ENCODE measurements around the gene MYL12B. TPM values are rescaled to one million over a fixed set of nuclear protein-coding genes. Genes with fewer than 3 reads are reported as not detected.

Gene MYL12B
- polyA plus RNA-seq, 2 of the 4 experiments (the other 2 are of a cell fraction), result 419 to 498 TPM

DNA sequence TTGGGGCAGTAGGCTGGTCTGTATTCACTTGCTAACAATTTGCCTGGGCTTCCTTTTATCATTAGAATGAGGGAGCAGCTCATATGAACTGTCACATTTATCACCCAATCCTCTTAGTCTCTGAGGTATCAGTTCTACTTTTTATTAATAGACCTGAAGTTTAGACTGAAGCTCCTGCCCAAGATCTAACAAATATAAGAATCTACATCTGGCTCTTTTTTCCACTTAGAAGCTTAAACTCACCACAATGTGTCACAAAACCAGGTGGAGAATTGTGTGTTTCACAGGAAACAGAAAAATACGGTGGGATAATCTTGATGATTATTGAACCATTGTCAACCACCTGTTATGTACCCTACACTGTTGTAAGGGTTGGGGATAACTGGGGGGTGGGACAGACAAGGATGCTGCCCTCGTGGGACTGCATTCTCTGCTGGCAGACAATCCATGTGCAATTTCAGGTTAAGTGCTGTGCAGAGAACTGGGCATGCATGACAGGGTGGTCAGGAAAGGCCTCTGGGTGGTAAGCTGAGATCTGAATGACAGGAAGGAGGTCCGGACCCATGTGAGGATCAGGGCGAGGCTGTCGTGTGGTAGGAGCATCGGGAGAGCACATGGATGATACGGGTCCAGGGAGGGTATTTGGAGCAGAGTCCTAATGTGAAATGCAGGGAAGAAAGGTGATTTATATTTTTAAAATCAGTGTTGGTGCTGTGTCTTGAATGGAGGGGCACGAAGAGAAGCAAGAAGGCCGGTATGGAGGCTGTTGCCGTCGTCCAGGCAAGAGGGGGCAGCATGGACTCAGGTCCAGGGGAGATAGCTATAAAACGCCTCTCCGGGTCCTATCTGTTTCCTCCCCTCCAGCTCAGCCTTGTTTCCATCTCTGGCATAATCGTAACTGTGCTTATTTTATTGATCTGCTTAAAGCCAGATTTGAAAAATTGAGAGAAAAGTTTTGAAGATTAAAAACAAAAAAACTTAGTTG, 17.6 kb downstream of the MYL12B start:
- no peak for TF ChIP-seq JUN (IDR thresholded peaks at IDR 0.05)
- ChIA-PET POLR2A (interaction anchor here (0.6 kb wide), 1 partner anchor 323 kb away, joined by 3 read pairs; no protein-coding TSS in a partner anchor), CTCF (interaction anchor here (0.5 to 2.0 kb wide), 6 partner anchors 16 to 590 kb away, joined by 3 to 10 read pairs (median 4); no protein-coding TSS in a partner anchor)
- DNase-seq (ENCODE audit: low read depth in 1 of 2, low spot score in 1 of 2), result no peak
- Histone ChIP-seq H3K4me2 (no peak overlapping the region), H3K9me3 (no peaks in the 10 kb centered on the region), H3K4me3 (no peak overlapping the region), H3K4me1 (peaks cover 13% of the 10 kb centered on the region), H3K27ac (peak overlapping the region in 1 of 2 experiments; percentile 50; a peak in 2 of 6 replicates)
- 70% methylated on average over 14 of the region's 14 CpGs for WGBS (ENCODE audit: missing lambda C conversion rate)
- no peak for FAIRE-seq
- peak; percentile 39 to 60 for ATAC-seq

DNA sequence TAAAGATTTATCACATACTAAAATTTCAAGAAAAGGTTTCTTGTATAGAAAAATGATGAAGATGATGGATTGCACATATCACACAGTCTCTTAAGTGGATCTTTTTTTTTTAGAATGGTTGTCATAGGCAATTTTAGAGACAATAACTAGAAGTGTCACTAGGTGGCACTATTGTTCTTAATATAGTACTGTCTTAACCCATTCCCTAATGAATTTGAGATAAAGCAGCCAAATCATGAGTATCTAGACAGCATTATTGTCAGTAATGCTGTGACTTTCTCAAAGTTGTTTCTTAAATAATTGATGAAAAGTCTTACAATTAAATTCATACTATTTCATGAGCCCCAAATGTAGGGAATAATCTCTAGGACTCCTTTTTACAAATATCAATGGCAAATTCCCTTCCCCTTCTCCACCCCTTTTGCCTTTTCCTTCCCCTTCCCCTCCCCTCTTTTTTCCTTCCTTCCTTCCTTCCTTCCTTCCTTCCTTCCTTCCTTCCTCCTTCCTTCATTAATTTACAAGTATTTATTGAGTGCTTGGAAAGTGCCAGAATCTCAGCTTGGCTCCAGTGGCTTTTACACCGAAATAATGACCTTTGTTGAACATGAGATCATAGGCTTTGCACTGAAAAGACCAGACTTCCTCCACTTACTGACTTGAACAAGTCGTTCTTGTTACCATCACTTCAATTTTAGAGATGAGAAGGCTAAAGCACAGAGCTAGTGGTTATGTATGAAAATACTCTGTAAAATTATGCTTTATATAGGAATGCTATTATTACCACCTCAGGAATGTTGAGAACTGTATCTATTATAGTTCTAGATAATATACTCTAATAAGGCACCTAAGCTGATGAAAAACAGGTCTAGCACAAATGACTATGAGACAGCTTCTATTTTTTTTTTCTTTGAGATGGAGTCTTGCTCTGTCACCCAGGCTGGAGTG, 19.8 kb downstream of the MYL12B start:
- no peaks in the 10 kb centered on the region for H3K9me3 ChIP-seq
- H3K27ac ChIP-seq, result peak overlapping the region; percentile 86 to 89

DNA sequence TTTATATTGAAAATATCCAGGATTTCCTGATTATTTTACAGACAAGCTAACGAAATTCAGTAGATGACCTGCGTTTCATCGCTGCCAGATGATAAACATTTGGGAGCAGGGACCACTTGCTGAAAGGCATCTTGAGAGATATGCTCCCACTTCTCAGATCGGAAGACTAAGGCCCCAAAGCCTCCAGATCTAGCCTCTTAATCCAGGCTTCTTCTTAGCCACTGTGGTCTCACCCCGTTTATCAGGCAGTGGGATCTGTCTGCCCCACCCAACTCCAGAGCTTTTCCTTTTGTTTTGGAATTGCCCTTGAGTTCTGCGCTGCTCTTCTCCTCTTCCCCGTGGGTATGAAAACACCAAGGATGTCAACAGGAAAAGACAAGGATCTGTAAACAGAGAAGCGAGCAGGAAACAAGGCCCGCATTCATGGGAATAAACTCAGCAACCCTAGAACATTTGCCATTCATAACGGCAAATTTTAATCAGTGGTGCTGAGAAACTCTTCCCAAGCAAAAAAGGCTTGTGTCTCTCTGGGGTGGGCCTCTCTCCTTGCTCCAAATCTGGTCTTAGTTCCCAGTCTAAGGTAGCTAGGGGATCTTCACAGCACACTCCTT, 21.4 kb downstream of the MYL12B start:
- WGBS (ENCODE audit: missing lambda C conversion rate), result 81% methylated on average over 10 of the region's 10 CpGs
- H3K4me3 ChIP-seq, result no peak overlapping the region
- H3K4me2 ChIP-seq, result no peak overlapping the region
- peaks cover 13% of the 10 kb centered on the region for H3K4me1 ChIP-seq
- ChIA-PET CTCF (interaction anchor here (0.6 to 3.6 kb wide), 10 partner anchors 14 to 586 kb away, joined by 3 to 26 read pairs (median 6); no protein-coding TSS in a partner anchor), POLR2A (interaction anchor here (1.2 kb wide), 1 partner anchor 171 kb away, joined by 3 read pairs; no protein-coding TSS in a partner anchor)
- H3K27ac ChIP-seq, result peak overlapping the region; percentile 86 to 89
- ATAC-seq (no peak), DNase-seq (ENCODE audit: low read depth in 1 of 2, low spot score in 1 of 2) (no peak), FAIRE-seq (no peak)
- no peaks in the 10 kb centered on the region for H3K9me3 ChIP-seq
- no peak for TF ChIP-seq ZFP36 (IDR thresholded peaks at IDR 0.05; ENCODE audit: borderline replicate concordance, partially characterized antibody)
- no peak for TF ChIP-seq RCOR1 (IDR thresholded peaks at IDR 0.05; ENCODE audit: low read depth, low read length)
- TF ChIP-seq KDM5A (IDR thresholded peaks at IDR 0.05), result no peak
- no peak for TF ChIP-seq ZSCAN20 (CRISPR knock-in tag; IDR thresholded peaks at IDR 0.05)
- no peak for TF ChIP-seq JUNB (IDR thresholded peaks at IDR 0.05)
- no peak for TF ChIP-seq RNF2 (IDR thresholded peaks at IDR 0.05; ENCODE audit: borderline replicate concordance, low read depth)
- TF ChIP-seq ZNF302 (CRISPR knock-in tag; IDR thresholded peaks at IDR 0.05), result no peak
- TF ChIP-seq, protein P1, sequence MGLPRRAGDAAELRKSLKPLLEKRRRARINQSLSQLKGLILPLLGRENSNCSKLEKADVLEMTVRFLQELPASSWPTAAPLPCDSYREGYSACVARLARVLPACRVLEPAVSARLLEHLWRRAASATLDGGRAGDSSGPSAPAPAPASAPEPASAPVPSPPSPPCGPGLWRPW (IDR thresholded peaks at IDR 0.05), result no peak
- TF ChIP-seq MAFK (IDR thresholded peaks at IDR 0.05; ENCODE audit: partially characterized antibody), result no peak
- TF ChIP-seq NR3C1 (IDR thresholded peaks at IDR 0.05), result no peak
- no peak for TF ChIP-seq POLR2A (IDR thresholded peaks at IDR 0.05; ENCODE audit: low read length)
- no peak for TF ChIP-seq CBX8 (IDR thresholded peaks at IDR 0.05)
- TF ChIP-seq FOXS1 (CRISPR knock-in tag; IDR thresholded peaks at IDR 0.05), result no peak
- TF ChIP-seq HDAC2 (IDR thresholded peaks at IDR 0.05), result no peak
- TF ChIP-seq CEBPB (IDR thresholded peaks at IDR 0.05), result no peak
- no peak for TF ChIP-seq KDM1A (IDR thresholded peaks at IDR 0.05; ENCODE audit: low read depth)
- no peak for TF ChIP-seq PHF8 (IDR thresholded peaks at IDR 0.05; ENCODE audit: borderline replicate concordance, low read depth)
- TF ChIP-seq TFCP2L1 (CRISPR knock-in tag; IDR thresholded peaks at IDR 0.05), result no peak

More for the DNA sequence above, 19.8 kb downstream of the MYL12B start:
- TF ChIP-seq RAD21 (conservative IDR thresholded peaks at IDR 0.05 in 1 of 2, IDR thresholded peaks at IDR 0.05 in 1 of 2), result peak; percentile 84 to 86
- TF ChIP-seq, protein P2, sequence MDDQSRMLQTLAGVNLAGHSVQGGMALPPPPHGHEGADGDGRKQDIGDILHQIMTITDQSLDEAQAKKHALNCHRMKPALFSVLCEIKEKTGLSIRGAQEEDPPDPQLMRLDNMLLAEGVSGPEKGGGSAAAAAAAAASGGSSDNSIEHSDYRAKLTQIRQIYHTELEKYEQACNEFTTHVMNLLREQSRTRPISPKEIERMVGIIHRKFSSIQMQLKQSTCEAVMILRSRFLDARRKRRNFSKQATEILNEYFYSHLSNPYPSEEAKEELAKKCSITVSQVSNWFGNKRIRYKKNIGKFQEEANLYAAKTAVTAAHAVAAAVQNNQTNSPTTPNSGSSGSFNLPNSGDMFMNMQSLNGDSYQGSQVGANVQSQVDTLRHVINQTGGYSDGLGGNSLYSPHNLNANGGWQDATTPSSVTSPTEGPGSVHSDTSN (IDR thresholded peaks at IDR 0.05), result no peak
- peak; percentile 78 for TF ChIP-seq SMC3 (IDR thresholded peaks at IDR 0.05)
- TF ChIP-seq HOXA7 (CRISPR knock-in tag; IDR thresholded peaks at IDR 0.05), result no peak
- TF ChIP-seq, protein P3, sequence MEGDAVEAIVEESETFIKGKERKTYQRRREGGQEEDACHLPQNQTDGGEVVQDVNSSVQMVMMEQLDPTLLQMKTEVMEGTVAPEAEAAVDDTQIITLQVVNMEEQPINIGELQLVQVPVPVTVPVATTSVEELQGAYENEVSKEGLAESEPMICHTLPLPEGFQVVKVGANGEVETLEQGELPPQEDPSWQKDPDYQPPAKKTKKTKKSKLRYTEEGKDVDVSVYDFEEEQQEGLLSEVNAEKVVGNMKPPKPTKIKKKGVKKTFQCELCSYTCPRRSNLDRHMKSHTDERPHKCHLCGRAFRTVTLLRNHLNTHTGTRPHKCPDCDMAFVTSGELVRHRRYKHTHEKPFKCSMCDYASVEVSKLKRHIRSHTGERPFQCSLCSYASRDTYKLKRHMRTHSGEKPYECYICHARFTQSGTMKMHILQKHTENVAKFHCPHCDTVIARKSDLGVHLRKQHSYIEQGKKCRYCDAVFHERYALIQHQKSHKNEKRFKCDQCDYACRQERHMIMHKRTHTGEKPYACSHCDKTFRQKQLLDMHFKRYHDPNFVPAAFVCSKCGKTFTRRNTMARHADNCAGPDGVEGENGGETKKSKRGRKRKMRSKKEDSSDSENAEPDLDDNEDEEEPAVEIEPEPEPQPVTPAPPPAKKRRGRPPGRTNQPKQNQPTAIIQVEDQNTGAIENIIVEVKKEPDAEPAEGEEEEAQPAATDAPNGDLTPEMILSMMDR (IDR thresholded peaks at IDR 0.05), result peak; percentile 64
- POLR2A ChIA-PET, result interaction anchor here (1.7 kb wide), 1 partner anchor 313 kb away, joined by 3 read pairs; no protein-coding TSS in a partner anchor
- peaks cover 13% of the 10 kb centered on the region for H3K4me1 ChIP-seq
- FAIRE-seq (no peak), DNase-seq (ENCODE audit: low read depth in 1 of 2, low spot score in 1 of 2) (peak; percentile 55 to 78), ATAC-seq (peak; percentile 54 to 83; a peak in 4 of 6 replicates)
- CTCF ChIA-PET, result interaction anchor here (0.6 to 3.6 kb wide), 20 partner anchors 10 to 825 kb away, joined by 3 to 26 read pairs (median 5); no protein-coding TSS in a partner anchor
- 28% methylated on average over 2 of the region's 2 CpGs for WGBS (ENCODE audit: missing lambda C conversion rate)
- H3K4me2 ChIP-seq, result peak overlapping the region; percentile 55
- no peak overlapping the region for H3K4me3 ChIP-seq
